ENCODE results near the gene ZNF75A.

Gene ZNF75A

DNA sequence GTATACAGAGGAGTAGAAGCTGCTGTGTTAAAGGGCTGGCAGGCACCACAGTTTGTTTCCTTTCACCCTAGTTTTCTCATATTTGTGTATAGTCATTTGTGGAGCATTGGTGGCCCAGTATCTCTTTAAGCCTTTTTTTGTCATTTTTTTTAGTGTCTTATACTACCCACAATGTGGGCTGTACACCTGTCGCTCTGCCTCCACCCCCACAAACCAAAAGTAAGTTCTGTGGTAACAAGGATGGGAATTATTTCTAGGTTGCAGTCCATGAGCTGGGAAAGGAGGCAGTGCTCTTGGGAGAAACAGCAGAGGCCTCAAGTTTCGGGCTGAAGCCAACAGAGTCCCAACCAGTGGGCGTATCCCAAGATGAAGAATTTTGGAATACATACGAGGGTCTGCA lies 6.2 kb downstream of the ZNF75A start:
- H3K4me3 ChIP-seq (replicated peaks in 1 of 2; ENCODE audit: low read depth in 2 of 2, low read length in 2 of 2) = no peak overlapping the region
- TF ChIP-seq, protein P1, sequence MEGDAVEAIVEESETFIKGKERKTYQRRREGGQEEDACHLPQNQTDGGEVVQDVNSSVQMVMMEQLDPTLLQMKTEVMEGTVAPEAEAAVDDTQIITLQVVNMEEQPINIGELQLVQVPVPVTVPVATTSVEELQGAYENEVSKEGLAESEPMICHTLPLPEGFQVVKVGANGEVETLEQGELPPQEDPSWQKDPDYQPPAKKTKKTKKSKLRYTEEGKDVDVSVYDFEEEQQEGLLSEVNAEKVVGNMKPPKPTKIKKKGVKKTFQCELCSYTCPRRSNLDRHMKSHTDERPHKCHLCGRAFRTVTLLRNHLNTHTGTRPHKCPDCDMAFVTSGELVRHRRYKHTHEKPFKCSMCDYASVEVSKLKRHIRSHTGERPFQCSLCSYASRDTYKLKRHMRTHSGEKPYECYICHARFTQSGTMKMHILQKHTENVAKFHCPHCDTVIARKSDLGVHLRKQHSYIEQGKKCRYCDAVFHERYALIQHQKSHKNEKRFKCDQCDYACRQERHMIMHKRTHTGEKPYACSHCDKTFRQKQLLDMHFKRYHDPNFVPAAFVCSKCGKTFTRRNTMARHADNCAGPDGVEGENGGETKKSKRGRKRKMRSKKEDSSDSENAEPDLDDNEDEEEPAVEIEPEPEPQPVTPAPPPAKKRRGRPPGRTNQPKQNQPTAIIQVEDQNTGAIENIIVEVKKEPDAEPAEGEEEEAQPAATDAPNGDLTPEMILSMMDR (IDR thresholded peaks at IDR 0.05; ENCODE audit: low read depth, low read length) = no peak
- DNase-seq (ENCODE audit: low read depth in 2 of 2) = no peak

DNA sequence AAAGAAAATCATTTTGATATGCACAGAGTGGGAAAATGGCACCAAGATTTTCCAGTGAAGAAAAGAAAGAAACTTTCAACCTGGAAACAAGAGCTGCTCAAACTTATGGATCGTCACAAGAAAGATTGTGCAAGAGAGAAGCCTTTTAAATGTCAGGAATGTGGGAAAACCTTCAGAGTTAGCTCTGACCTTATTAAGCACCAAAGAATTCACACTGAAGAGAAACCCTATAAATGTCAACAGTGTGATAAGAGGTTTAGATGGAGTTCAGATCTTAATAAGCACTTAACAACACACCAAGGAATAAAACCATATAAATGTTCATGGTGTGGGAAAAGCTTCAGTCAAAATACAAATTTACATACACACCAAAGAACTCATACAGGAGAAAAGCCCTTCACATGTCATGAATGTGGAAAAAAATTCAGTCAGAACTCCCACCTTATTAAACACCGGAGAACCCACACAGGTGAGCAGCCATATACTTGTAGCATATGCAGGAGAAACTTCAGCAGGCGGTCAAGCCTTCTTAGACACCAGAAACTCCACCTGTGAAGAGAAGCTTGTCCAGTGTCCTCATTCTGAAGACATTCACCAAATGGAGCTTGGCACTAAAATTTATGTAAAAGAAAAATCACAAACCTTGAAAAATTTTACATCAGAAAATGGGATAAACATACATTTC lies 12.2 kb downstream of the ZNF75A start:
- peak; percentile 18 to 44 for DNase-seq (ENCODE audit: low read depth in 2 of 2)
- no peak overlapping the region for H3K4me3 ChIP-seq (replicated peaks in 1 of 2; ENCODE audit: low read depth in 2 of 2, low read length in 2 of 2)
- TF ChIP-seq, protein P1 (IDR thresholded peaks at IDR 0.05; ENCODE audit: low read depth, low read length) = no peak

DNA sequence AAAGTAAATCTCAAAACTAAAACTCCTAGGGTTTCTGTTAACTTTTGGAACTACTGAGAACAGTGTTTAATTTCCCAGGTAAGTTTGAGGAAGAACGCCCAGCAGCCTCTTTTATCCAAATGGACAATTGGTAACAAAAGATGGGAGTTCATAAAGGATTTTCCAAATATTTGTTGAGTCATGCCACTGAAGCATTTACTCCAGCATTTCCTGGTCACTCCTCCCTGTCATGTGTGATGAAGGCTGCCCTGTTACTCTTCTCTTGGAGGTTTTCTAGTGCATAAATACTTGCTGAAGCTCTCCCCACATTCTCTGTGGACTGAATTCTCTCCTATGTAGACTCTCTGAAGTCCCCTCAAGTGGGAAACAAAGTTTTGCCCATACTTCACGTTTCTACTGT lies 16.5 kb downstream of the ZNF75A start:
- no peak for DNase-seq (ENCODE audit: low read depth in 2 of 2)
- H3K4me3 ChIP-seq (replicated peaks in 1 of 2; ENCODE audit: low read depth in 2 of 2, low read length in 2 of 2) = no peak overlapping the region
- TF ChIP-seq, protein P1 (IDR thresholded peaks at IDR 0.05; ENCODE audit: low read depth, low read length) = no peak

DNA sequence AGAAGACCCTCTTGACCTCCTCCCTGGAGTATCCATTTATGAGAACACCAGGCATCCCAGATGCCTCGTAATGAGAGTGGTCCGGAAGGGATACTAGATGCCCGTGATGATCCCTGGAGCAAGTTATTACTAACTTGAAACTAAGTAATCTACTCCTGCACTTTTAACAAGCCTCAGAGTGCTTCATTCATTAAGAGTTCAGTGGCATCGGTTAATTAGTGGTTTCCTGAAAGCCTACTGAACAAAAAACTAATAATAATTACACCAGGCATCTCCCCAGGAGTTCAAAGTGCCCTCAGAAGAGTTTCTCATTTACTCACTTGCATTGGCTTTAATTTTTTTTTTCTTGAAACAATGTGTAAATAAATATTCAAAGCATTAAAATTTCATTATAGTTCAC lies 22.2 kb downstream of the ZNF75A start:
- TF ChIP-seq, protein P1 (IDR thresholded peaks at IDR 0.05; ENCODE audit: low read depth, low read length) = no peak
- no peak overlapping the region for H3K4me3 ChIP-seq (replicated peaks in 1 of 2; ENCODE audit: low read depth in 2 of 2, low read length in 2 of 2)
- no peak for DNase-seq (ENCODE audit: low read depth in 2 of 2)

DNA sequence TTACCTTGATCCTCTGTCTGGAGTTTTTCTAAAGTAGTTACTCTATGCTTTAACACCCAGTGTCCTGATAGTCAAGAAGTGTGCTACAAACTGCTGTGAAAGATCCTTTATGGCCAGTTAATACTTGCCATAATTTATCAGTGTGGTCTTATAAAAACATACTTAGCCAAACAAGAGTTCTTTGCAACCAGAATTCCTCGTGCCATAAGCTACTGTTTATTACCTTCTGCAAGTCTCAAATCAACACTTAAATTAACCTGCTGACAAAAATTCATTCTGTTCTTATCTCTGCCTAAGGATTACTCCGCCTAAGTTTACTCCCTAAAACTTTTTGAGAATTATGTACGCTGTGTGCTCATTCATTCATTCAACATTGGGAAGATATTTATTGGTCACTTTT lies 22.8 kb downstream of the ZNF75A start:
- TF ChIP-seq, protein P1 (IDR thresholded peaks at IDR 0.05; ENCODE audit: low read depth, low read length) = no peak
- H3K4me3 ChIP-seq (replicated peaks in 1 of 2; ENCODE audit: low read depth in 2 of 2, low read length in 2 of 2) = no peak overlapping the region
- DNase-seq (ENCODE audit: low read depth in 2 of 2) = no peak

DNA sequence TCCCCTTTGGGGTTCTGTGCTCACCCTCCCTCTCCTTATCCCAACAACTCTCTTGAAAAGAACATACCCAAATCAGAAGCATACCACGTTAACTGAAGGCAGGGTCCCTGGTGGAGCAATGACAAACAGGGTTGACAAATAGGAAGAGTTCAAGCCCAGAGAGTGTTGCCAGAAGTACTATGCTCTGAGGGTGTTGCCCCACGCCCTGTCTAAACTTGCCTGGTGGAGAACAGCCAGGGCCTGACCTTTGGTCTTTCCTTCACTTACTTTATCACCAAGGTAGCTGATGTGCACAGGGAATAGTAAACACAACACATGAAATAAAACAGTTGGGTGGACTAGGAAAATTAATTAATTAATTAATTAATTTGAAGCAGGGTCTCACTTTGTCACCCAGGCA lies 23.3 kb downstream of the ZNF75A start:
- no peak overlapping the region for H3K4me3 ChIP-seq (replicated peaks in 1 of 2; ENCODE audit: low read depth in 2 of 2, low read length in 2 of 2)

More for the DNA sequence above, 23.3 kb downstream of the ZNF75A start:
- TF ChIP-seq, protein P1 (IDR thresholded peaks at IDR 0.05; ENCODE audit: low read depth, low read length) = no peak
- no peak for DNase-seq (ENCODE audit: low read depth in 2 of 2)

All from cardiac fibroblast (primary cell).